GM19397 (cell line): Measurements from ENCODE around the gene MT1X.

Source experiments
- ATAC-seq: cut with Tn5 transposase; IDR thresholded peaks from one replicate; pipeline ENCODE4 v1.9.1; 2021; ENCODE audit warnings: mild to moderate bottlenecking, moderate library complexity; ENCODE audit not compliant: unreplicated experiment

MT1X gene

GRCh38 chr16:56675685-56676210 is 6.5 kb upstream of the MT1X start:
- ATAC-seq, result no peak

GRCh38 chr16:56677474-56677873 is 4.8 kb upstream of the MT1X start:
- no peak for ATAC-seq

- no peak for ATAC-seq
Measured at GRCh38 chr16:56679078-56679730, 3.1 kb upstream of the MT1X start.

- no peak for ATAC-seq
Measured at GRCh38 chr16:56679818-56680217, 2.5 kb upstream of the MT1X start.

- ATAC-seq, result no peak
Measured at GRCh38 chr16:56682703-56683397, 580 bp downstream of the MT1X start.

- ATAC-seq, result no peak
Measured at GRCh38 chr16:56683424-56684172, 1.3 kb downstream of the MT1X start.

GRCh38 chr16:56684256-56684925 is 2.1 kb downstream of the MT1X start:
- no peak for ATAC-seq

- no peak for ATAC-seq
Measured at GRCh38 chr16:56684926-56685590, 2.8 kb downstream of the MT1X start.

- ATAC-seq, result no peak
Measured at GRCh38 chr16:56686758-56687157, 4.5 kb downstream of the MT1X start.

GRCh38 chr16:56688762-56689161 is 6.5 kb downstream of the MT1X start:
- ATAC-seq, result no peak

GRCh38 chr16:56689171-56689570 is 6.9 kb downstream of the MT1X start:
- ATAC-seq, result no peak

- no peak for ATAC-seq
Measured at GRCh38 chr16:56690420-56691122, 8.3 kb downstream of the MT1X start.

- no peak for ATAC-seq
Measured at GRCh38 chr16:56691885-56692284, 9.6 kb downstream of the MT1X start.

- ATAC-seq, result no peak
Measured at GRCh38 chr16:56695246-56695645, 13.0 kb downstream of the MT1X start.

GRCh38 chr16:56697456-56698155 is 15.3 kb downstream of the MT1X start:
- ATAC-seq, result no peak

- ATAC-seq, result no peak
Measured at GRCh38 chr16:56700195-56700594, 17.9 kb downstream of the MT1X start.

- ATAC-seq, result no peak
Measured at GRCh38 chr16:56700631-56701030, 18.4 kb downstream of the MT1X start.

- no peak for ATAC-seq
Measured at GRCh38 chr16:56701534-56701933, 19.3 kb downstream of the MT1X start.

- no peak for ATAC-seq
Measured at GRCh38 chr16:56702836-56703235, 20.6 kb downstream of the MT1X start.
